H1 (cell line): ENCODE data around the gene PDPK1. TPM values are rescaled to one million over a fixed set of nuclear protein-coding genes. Genes with fewer than 3 reads are reported as not detected.

Source experiments
- KDM5A ChIP-seq: fragments of 200-600 bp; IDR thresholded peaks from 2 replicates; pipeline ENCODE4 v1.7.1; 2012; ENCODE audit warnings: mild to moderate bottlenecking, low read length, inconsistent platforms, mixed read lengths
- RNF2 ChIP-seq: fragments of 200-900, 300-1000 bp; sonication (generic); IDR thresholded peaks from 2 replicates; pipeline ENCODE4 v1.7.1; 2016; ENCODE audit warnings: borderline replicate concordance, low read depth, mild to moderate bottlenecking, antibody characterized with exemption, low read length; ENCODE audit not compliant: poor library complexity, severe bottlenecking; ENCODE audit errors: missing control alignments
- polyA plus RNA-seq, 7 experiments: library from polyadenylated mRNA; depleted of rRNA in 3 of 7; stranded (reverse) in 5 of 7; unstranded in 2 of 7; fragments of >200 nt in 5 of 7; fragments of 200-250 nt in 2 of 7; gene quantifications; 1 replicate in 5 of 7; 2 replicates in 1 of 7; 4 replicates in 1 of 7; pipeline versions ENCODE4 v1.2.1 to v1.2.3, GENCODE V29; 2011 to 2013; ENCODE audit warnings: missing spikeins in 2 of 7, mixed read lengths in 2 of 7
- total RNA-seq: library from RNA; stranded (reverse); fragmentation: NEBNext Ultra II Directional; extraction: Animal tissue kit (Norgen Biotek cat#: 25700); gene quantifications from 2 replicates; pipeline ENCODE4 v1.2.1, GENCODE V29; 2021

Gene PDPK1
- total and polyA plus RNA-seq, 2 of the 8 experiments (the other 6 are each of a cell fraction or from before 2014, with no cell fraction given): 17.1 to 27.8 TPM

GRCh38 chr16:2494616-2495015 lies 43.2 kb upstream of the PDPK1 start (continued):
- TF ChIP-seq RNF2 (no peak), KDM5A (no peak)
